ENCODE measurements around the gene FRMD4A.

GRCh38 chr10:13732465-13732881 lies 598.3 kb downstream of the FRMD4A start:
- TF ChIP-seq CTCF (conservative IDR thresholded peaks at IDR 0.05; ENCODE audit: low read length): no peak
- no peak for TF ChIP-seq EZH2phosphoT487 (IDR thresholded peaks at IDR 0.05; ENCODE audit: borderline replicate concordance, low read depth, low read length)
